Measurements from ENCODE around the gene TMEM178A.

Gene TMEM178A

GRCh38 chr2:39762448-39762847 is 96.7 kb downstream of the TMEM178A start:
- DNase-seq = no peak
